Measurements from ENCODE around the gene TNFSF9.

The TNFSF9 gene

GRCh38 chr19:6529937-6530385, 865 bp upstream of the TNFSF9 start:
- TF ChIP-seq FOXP2 (optimal IDR thresholded peaks at IDR 0.05; ENCODE audit: borderline replicate concordance, extremely low read depth, extremely low read length, insufficient read depth) (no peak), REST (IDR thresholded peaks at IDR 0.05; ENCODE audit: insufficient read depth in 1 of 2, low read depth in 2 of 2, low read length in 2 of 2) (no peak)

GRCh38 chr19:6531163-6531955, 533 bp downstream of the TNFSF9 start:
- TF ChIP-seq SIN3A (IDR thresholded peaks at IDR 0.05; ENCODE audit: borderline replicate concordance, insufficient read depth, low read length) (no peak), TAF1 (IDR thresholded peaks at IDR 0.05; ENCODE audit: borderline replicate concordance, insufficient read depth, low read length) (no peak), POLR2AphosphoS5 (IDR thresholded peaks at IDR 0.05; ENCODE audit: low read depth, low read length) (no peak; the same call in 1 of the 2 replicates), FOXP2 (optimal IDR thresholded peaks at IDR 0.05; ENCODE audit: borderline replicate concordance, extremely low read depth, extremely low read length, insufficient read depth) (peak; percentile 3), REST (IDR thresholded peaks at IDR 0.05; ENCODE audit: insufficient read depth in 1 of 2, low read depth in 2 of 2, low read length in 2 of 2) (no peak)

GRCh38 chr19:6531956-6532243, 1.1 kb downstream of the TNFSF9 start:
- TF ChIP-seq SIN3A (IDR thresholded peaks at IDR 0.05; ENCODE audit: borderline replicate concordance, insufficient read depth, low read length) (no peak), POLR2AphosphoS5 (IDR thresholded peaks at IDR 0.05; ENCODE audit: low read depth, low read length) (no peak), FOXP2 (optimal IDR thresholded peaks at IDR 0.05; ENCODE audit: borderline replicate concordance, extremely low read depth, extremely low read length, insufficient read depth) (no peak)

GRCh38 chr19:6532244-6532999, 1.6 kb downstream of the TNFSF9 start:
- TF ChIP-seq REST (IDR thresholded peaks at IDR 0.05; ENCODE audit: insufficient read depth in 1 of 2, low read depth in 2 of 2, low read length in 2 of 2), result no peak
- TF ChIP-seq TAF1 (IDR thresholded peaks at IDR 0.05; ENCODE audit: borderline replicate concordance, insufficient read depth, low read length), result no peak
- no peak for TF ChIP-seq FOXP2 (optimal IDR thresholded peaks at IDR 0.05; ENCODE audit: borderline replicate concordance, extremely low read depth, extremely low read length, insufficient read depth)
- TF ChIP-seq SIN3A (IDR thresholded peaks at IDR 0.05; ENCODE audit: borderline replicate concordance, insufficient read depth, low read length), result no peak
- no peak for TF ChIP-seq POLR2AphosphoS5 (IDR thresholded peaks at IDR 0.05; ENCODE audit: low read depth, low read length)

- no peak for TF ChIP-seq POLR2AphosphoS5 (IDR thresholded peaks at IDR 0.05; ENCODE audit: low read depth, low read length)
- no peak for TF ChIP-seq FOXP2 (optimal IDR thresholded peaks at IDR 0.05; ENCODE audit: borderline replicate concordance, extremely low read depth, extremely low read length, insufficient read depth)
These were observed 2.1 kb downstream of the TNFSF9 start for GRCh38 chr19:6533000-6533328.

- no peak for TF ChIP-seq FOXP2 (optimal IDR thresholded peaks at IDR 0.05; ENCODE audit: borderline replicate concordance, extremely low read depth, extremely low read length, insufficient read depth)
- TF ChIP-seq TAF1 (IDR thresholded peaks at IDR 0.05; ENCODE audit: borderline replicate concordance, insufficient read depth, low read length), result no peak
- TF ChIP-seq SIN3A (IDR thresholded peaks at IDR 0.05; ENCODE audit: borderline replicate concordance, insufficient read depth, low read length), result no peak
- no peak for TF ChIP-seq REST (IDR thresholded peaks at IDR 0.05; ENCODE audit: insufficient read depth in 1 of 2, low read depth in 2 of 2, low read length in 2 of 2)
- TF ChIP-seq POLR2AphosphoS5 (IDR thresholded peaks at IDR 0.05; ENCODE audit: low read depth, low read length), result no peak
These were observed 3.1 kb downstream of the TNFSF9 start for GRCh38 chr19:6533746-6534418.
